HG02678 (cell line): ENCODE measurements around the gene MGAT2.
"Not testable (repeated sequence)": the region's sequence is repeated elsewhere in the genome, so short reads cannot be mapped to it uniquely, and the experiment has no call there.

Source experiments
- ATAC-seq: cut with Tn5 transposase; IDR thresholded peaks from one replicate; pipeline ENCODE4 v1.9.1; 2021; ENCODE audit warnings: mild to moderate bottlenecking, moderate library complexity; ENCODE audit not compliant: unreplicated experiment

The MGAT2 gene

DNA sequence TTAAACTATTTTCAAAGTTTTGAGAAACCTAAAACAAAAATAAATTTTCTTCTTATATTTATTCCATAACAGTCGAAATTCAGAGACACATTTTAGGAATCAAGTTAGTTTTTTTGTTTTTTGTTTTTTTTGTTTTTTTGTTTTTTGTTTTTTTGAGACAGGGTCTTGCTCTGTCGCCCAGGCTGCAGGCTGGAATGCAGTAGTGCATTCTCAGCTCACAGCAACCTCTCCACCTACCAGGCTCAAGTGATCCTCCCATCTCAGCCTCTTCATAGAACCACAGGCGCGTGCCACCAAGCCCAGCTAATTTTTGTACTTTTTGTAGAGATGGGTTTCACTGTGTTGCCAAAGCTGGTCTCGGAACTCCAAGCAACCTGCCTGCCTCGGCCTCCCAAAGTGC, 32.9 kb downstream of the MGAT2 start:
- no peak for ATAC-seq

DNA sequence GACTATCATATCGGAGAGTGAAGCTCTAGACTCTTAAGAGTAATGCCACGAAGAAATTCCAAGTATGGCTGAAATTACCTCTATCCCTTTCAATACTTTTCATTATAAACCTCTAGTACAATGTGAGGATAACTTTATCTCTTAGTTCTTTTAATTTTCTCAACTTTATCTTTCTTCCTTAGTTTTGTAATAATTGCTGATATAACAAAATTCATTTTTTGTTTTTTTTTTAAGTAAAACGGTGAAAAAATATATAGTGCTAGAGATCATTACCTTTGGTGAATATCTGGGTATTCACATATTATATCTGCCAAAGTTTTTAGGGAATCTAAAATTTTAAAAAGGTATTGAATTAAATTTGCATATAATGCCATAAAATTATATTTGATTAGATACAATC, 33.9 kb downstream of the MGAT2 start:
- no peak for ATAC-seq

DNA sequence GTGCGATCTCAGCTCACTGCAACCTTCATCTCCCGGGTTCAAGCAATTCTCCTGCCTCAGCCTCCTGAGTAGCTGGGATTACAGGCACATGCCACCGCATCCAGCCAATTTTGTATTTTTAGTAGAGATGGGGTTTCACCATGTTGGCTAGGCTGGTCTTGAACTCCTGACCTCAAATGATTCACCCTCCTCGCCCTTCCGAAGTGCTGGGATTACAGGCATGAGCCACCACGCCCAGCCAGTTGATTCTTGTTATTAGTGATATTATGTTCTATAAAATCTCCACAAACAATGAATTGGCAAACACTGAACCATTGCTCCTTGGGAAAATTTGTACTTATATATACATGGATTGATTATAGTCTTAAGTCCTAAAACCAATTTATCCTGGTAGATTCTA, 36.9 kb downstream of the MGAT2 start:
- not testable (repeated sequence) for ATAC-seq

GRCh38 chr14:49659526-49660455, 39.2 kb downstream of the MGAT2 start:
- no peak for ATAC-seq

DNA sequence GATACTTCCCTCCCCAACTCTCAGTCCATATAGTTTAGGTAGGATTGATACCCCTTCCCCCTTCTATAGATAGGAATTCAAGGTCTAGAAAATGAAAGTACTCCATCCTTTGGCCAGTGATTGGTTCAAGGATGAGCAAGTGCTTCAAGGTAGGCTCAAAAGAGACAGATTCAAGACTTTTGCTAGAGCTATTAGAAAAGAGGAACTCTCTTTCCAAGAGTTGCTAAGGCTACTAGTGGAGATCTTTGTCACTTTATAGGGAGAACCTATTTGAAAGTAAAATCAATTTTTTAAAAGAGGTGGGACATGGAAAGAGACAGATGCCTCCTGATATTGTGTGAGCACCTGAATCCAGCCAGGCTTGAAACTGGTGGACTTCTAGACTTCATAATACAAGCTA, 49.9 kb downstream of the MGAT2 start:
- ATAC-seq = no peak
